ENCODE results near the gene NECTIN1.

GRCh38 chr11:119720311-119720913, 8.6 kb downstream of the NECTIN1 start:
- TF ChIP-seq EZH2 (IDR thresholded peaks at IDR 0.05): no peak
- TF ChIP-seq CTCF (IDR thresholded peaks at IDR 0.05 in 2 of 3, conservative IDR thresholded peaks at IDR 0.05 in 1 of 3; ENCODE audit: borderline replicate concordance in 1 of 3, insufficient read depth in 1 of 3, low read depth in 2 of 3, low read length in 2 of 3): no peak

All from HCT116 (cell line).